K562 (cell line): ENCODE data around the gene BMP2K. TPM values are rescaled to one million over a fixed set of nuclear protein-coding genes. Genes with fewer than 3 reads are reported as not detected.

Experiments used
- E2F8 ChIP-seq: fragments of 450-650 bp; IDR thresholded peaks from 2 replicates; pipeline ENCODE4 v1.7.1; 2018; ENCODE audit warnings: mild to moderate bottlenecking, low read depth; ENCODE audit not compliant: partially characterized antibody
- ELF2 ChIP-seq: fragments of 250-450 bp; sonication (Bioruptor Pico); IDR thresholded peaks from 2 replicates; pipeline ENCODE4 v1.5.0; 2021; ENCODE audit warnings: mild to moderate bottlenecking
- EP400 ChIP-seq: fragments of 450-650 bp; IDR thresholded peaks from 2 replicates; pipeline ENCODE4 v1.6.1; 2017; ENCODE audit warnings: antibody characterized with exemption, mild to moderate bottlenecking, moderate library complexity
- GABPB2 ChIP-seq: fragments of 250-450 bp; sonication (Bioruptor Pico); conservative IDR thresholded peaks from 2 replicates; pipeline ENCODE4 v1.5.1; 2021; ENCODE audit warnings: mild to moderate bottlenecking
- HNRNPH1 ChIP-seq: fragments of 200-400 bp; formaldehyde crosslinking; optimal IDR thresholded peaks from 2 replicates; pipeline ENCODE3; 2017; ENCODE audit warnings: low read depth, mild to moderate bottlenecking, low read length, moderate library complexity
- KDM5B ChIP-seq: fragments of 200-600 bp; sonication (generic); IDR thresholded peaks from 2 replicates; pipeline ENCODE4 v1.6.1; 2012; ENCODE audit warnings: low read depth, mild to moderate bottlenecking, moderate library complexity, low read length, control low read depth, inconsistent platforms; ENCODE audit not compliant: insufficient replicate concordance
- PHB2 ChIP-seq: fragments of 450-650 bp; IDR thresholded peaks from 2 replicates; pipeline ENCODE4 v1.6.1; 2017; ENCODE audit warnings: low read depth
- PHF20 ChIP-seq: fragments of 450-650 bp; IDR thresholded peaks from 2 replicates; pipeline ENCODE4 v1.6.1; 2018; ENCODE audit not compliant: partially characterized antibody
- POLR2B ChIP-seq: fragments of 450-650 bp; IDR thresholded peaks from 2 replicates; pipeline ENCODE4 v1.6.1; 2018; ENCODE audit warnings: low read depth; ENCODE audit not compliant: partially characterized antibody
- RBM39 ChIP-seq: fragments of 200-400 bp; formaldehyde crosslinking; optimal IDR thresholded peaks from 2 replicates; pipeline ENCODE3; 2018; ENCODE audit warnings: low read depth, low read length
- SFPQ ChIP-seq: fragments of 200-400 bp; formaldehyde crosslinking; IDR thresholded peaks from 2 replicates; pipeline ENCODE4 v1.6.1; 2017; ENCODE audit warnings: mild to moderate bottlenecking, low read depth, low read length, moderate library complexity
- SMARCE1 ChIP-seq: fragments of 450-650 bp; IDR thresholded peaks from 2 replicates; pipeline ENCODE4 v1.7.1; 2016; ENCODE audit warnings: mild to moderate bottlenecking
- USF1 ChIP-seq: sonication (generic); formaldehyde crosslinking; IDR thresholded peaks from 2 replicates; pipeline ENCODE4 v1.9.0; 2022; ENCODE audit warnings: mild to moderate bottlenecking, missing genetic modification reagents
- ZNF583 ChIP-seq: fragments of 250-450 bp; sonication (Bioruptor Pico); IDR thresholded peaks from 2 replicates; pipeline ENCODE4 v1.4.0; 2020
- polyA plus RNA-seq, 8 experiments: library from polyadenylated mRNA; depleted of rRNA in 4 of 8; stranded (reverse) in 5 of 8; unstranded in 3 of 8; fragments of >200 nt; fragmentation: Nextera tagmentation in 2 of 8; fragmentation: Illumina TruSeq in 1 of 8; extraction: Ambion mirVana in 2 of 8; extraction: Trizol in 1 of 8; gene quantifications; 2 replicates each; pipeline versions ENCODE4 v1.2.1 to v1.2.3, GENCODE V29; 2011 to 2014; ENCODE audit warnings: inconsistent platforms in 1 of 8, missing spikeins in 1 of 8
- total RNA-seq, 7 experiments: library from RNA; depleted of rRNA in 6 of 7; stranded (reverse); fragments of >200 nt in 6 of 7; fragmentation: Illumina TruSeq in 2 of 7; extraction: Trizol in 2 of 7; gene quantifications; 2 replicates each; pipeline versions ENCODE4 v1.2.1 to v1.2.3, GENCODE V29; 2011 to 2021; ENCODE audit warnings: low replicate concordance in 1 of 7
- TF ChIP-seq, protein P1 (sequence below), 2 experiments: fragments of 200-800 bp in 1 of 2; sonication (Bioruptor generic) in 1 of 2; sonication (generic) in 1 of 2; formaldehyde crosslinking in 1 of 2; IDR thresholded peaks in 1 of 2; conservative IDR thresholded peaks in 1 of 2; 2 replicates each; pipeline versions ENCODE4 v1.5.0 to v1.6.1; 2016 to 2020; ENCODE audit warnings: missing compliant biosample characterization in 1 of 2, missing genetic modification characterization in 1 of 2, missing genetic modification reagents in 1 of 2

The BMP2K gene
- total and polyA plus RNA-seq, 9 of the 15 experiments (the other 6 are each of a cell fraction or from before 2014, with no cell fraction given), result 17.0 to 217 (median 104) TPM

- TF ChIP-seq SFPQ, result no peak
- TF ChIP-seq KDM5B, result no peak
- no peak for TF ChIP-seq EP400
- TF ChIP-seq PHB2, result no peak
- TF ChIP-seq RBM39, result no peak
- TF ChIP-seq, protein P1, sequence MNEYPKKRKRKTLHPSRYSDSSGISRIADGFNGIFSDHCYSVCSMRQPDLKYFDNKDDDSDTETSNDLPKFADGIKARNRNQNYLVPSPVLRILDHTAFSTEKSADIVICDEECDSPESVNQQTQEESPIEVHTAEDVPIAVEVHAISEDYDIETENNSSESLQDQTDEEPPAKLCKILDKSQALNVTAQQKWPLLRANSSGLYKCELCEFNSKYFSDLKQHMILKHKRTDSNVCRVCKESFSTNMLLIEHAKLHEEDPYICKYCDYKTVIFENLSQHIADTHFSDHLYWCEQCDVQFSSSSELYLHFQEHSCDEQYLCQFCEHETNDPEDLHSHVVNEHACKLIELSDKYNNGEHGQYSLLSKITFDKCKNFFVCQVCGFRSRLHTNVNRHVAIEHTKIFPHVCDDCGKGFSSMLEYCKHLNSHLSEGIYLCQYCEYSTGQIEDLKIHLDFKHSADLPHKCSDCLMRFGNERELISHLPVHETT (CRISPR knock-in tag; conservative IDR thresholded peaks at IDR 0.05 in 1 of 2, IDR thresholded peaks at IDR 0.05 in 1 of 2), result no peak
- TF ChIP-seq E2F8, result no peak
- TF ChIP-seq GABPB2 (CRISPR knock-in tag), result no peak
- no peak for TF ChIP-seq PHF20
- TF ChIP-seq SMARCE1, result no peak
- no peak for TF ChIP-seq USF1 (CRISPR knock-in tag)
- no peak for TF ChIP-seq HNRNPH1
- TF ChIP-seq ZNF583, result no peak
- 0 out of 2 replicates have a peak, but pooled peaks have one; percentile 46 for TF ChIP-seq ELF2 (CRISPR knock-in tag)
- no peak for TF ChIP-seq POLR2B
Observed at GRCh38 chr4:78779280-78779679, 3.1 kb downstream of the BMP2K start (continued).
